Endothelial cell (in vitro differentiated cells): ENCODE measurements around the gene PTRH1. TPM values are rescaled to one million over a fixed set of nuclear protein-coding genes. Genes with fewer than 3 reads are reported as not detected.
A peak's percentile ranks its signal among the peaks of the same experiment; 100 is the strongest.

ENCODE experiments used
- DNase-seq: peaks from one replicate; pipeline ENCODE4 v3.0.0; 2021; ENCODE audit warnings: low spot score
- H3K27ac Mint-ChIP-seq: one replicate; pipeline ENCODE4 v1.8.0; 2021; ENCODE audit warnings: mixed read lengths, inconsistent platforms; ENCODE audit not compliant: unreplicated experiment
- H3K27me3 Mint-ChIP-seq: one replicate; pipeline ENCODE4 v1.8.0; 2021; ENCODE audit warnings: mild to moderate bottlenecking, moderate library complexity, mixed read lengths, inconsistent platforms; ENCODE audit not compliant: unreplicated experiment
- H3K36me3 Mint-ChIP-seq: one replicate; pipeline ENCODE4 v1.8.0; 2021; ENCODE audit warnings: mild to moderate bottlenecking, low read depth, mixed read lengths, inconsistent platforms; ENCODE audit not compliant: unreplicated experiment
- H3K4me1 Mint-ChIP-seq: one replicate; pipeline ENCODE4 v1.8.0; 2021; ENCODE audit warnings: mild to moderate bottlenecking, mixed read lengths, inconsistent platforms; ENCODE audit not compliant: unreplicated experiment
- H3K4me3 Mint-ChIP-seq: one replicate; pipeline ENCODE4 v1.8.0; 2021; ENCODE audit warnings: mild to moderate bottlenecking, mixed read lengths, inconsistent platforms; ENCODE audit not compliant: unreplicated experiment
- H3K9me3 Mint-ChIP-seq: one replicate; pipeline ENCODE4 v1.8.0; 2021; ENCODE audit warnings: mixed read lengths, inconsistent platforms; ENCODE audit not compliant: unreplicated experiment
- total RNA-seq: library from RNA; stranded (reverse); fragmentation: NEBNext Ultra II Directional; extraction: Animal tissue kit (Norgen Biotek cat#: 25700); gene quantifications from one replicate; pipeline ENCODE4 v1.2.1, GENCODE V29; 2021; ENCODE audit not compliant: unreplicated experiment
- TF ChIP-seq, protein P1 (sequence below): fragments of 200-600 bp; sonication (generic); IDR thresholded peaks from one replicate; pipeline ENCODE4 v1.5.0; 2021; ENCODE audit warnings: antibody characterized with exemption; ENCODE audit not compliant: unreplicated experiment

Gene PTRH1
- total RNA-seq, 1 donor from 2014 or later = 15.3 TPM

DNA sequence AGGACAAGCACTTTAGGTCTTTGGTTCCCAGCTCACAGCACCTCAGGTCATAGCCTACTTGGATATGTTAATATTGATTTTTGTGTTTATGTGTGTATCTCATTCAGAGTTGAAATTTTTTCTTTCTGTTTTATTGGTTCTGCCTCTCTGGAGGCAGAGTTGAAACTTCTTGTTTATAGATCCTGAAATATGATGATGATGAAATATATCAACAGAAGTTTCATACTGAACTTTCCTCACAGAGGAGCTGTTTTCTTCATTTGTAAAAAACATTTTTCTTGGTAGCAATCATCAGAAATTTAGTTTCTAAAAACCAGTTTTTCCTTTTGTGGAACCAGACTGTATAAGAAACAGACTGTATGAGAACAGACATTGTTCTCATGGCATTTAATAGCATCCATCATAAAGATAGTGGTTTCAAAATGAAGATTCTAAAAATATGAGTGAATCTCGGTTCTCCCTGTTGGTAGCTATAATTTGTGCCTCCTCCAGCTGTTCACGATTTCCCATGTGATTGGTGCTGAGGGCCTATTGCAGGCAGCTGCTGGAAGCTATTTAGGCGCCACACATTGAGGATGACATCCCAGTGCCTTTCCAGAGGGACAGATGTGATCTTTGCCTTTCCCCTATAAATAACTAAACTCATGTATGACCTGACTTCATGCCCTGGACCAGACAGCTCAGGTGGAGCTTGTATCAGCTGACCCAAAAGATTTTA, 48.2 kb downstream of the PTRH1 start:
- Mint-ChIP-seq H3K27me3 (no peaks in the 10 kb centered on the region), H3K9me3 (no peaks in the 10 kb centered on the region), H3K27ac (no peak overlapping the region), H3K4me3 (no peak overlapping the region), H3K4me1 (no peaks in the 10 kb centered on the region), H3K36me3 (peaks cover 49% of the 10 kb centered on the region)
- TF ChIP-seq, protein P1, sequence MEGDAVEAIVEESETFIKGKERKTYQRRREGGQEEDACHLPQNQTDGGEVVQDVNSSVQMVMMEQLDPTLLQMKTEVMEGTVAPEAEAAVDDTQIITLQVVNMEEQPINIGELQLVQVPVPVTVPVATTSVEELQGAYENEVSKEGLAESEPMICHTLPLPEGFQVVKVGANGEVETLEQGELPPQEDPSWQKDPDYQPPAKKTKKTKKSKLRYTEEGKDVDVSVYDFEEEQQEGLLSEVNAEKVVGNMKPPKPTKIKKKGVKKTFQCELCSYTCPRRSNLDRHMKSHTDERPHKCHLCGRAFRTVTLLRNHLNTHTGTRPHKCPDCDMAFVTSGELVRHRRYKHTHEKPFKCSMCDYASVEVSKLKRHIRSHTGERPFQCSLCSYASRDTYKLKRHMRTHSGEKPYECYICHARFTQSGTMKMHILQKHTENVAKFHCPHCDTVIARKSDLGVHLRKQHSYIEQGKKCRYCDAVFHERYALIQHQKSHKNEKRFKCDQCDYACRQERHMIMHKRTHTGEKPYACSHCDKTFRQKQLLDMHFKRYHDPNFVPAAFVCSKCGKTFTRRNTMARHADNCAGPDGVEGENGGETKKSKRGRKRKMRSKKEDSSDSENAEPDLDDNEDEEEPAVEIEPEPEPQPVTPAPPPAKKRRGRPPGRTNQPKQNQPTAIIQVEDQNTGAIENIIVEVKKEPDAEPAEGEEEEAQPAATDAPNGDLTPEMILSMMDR = no peak
- no peak for DNase-seq

DNA sequence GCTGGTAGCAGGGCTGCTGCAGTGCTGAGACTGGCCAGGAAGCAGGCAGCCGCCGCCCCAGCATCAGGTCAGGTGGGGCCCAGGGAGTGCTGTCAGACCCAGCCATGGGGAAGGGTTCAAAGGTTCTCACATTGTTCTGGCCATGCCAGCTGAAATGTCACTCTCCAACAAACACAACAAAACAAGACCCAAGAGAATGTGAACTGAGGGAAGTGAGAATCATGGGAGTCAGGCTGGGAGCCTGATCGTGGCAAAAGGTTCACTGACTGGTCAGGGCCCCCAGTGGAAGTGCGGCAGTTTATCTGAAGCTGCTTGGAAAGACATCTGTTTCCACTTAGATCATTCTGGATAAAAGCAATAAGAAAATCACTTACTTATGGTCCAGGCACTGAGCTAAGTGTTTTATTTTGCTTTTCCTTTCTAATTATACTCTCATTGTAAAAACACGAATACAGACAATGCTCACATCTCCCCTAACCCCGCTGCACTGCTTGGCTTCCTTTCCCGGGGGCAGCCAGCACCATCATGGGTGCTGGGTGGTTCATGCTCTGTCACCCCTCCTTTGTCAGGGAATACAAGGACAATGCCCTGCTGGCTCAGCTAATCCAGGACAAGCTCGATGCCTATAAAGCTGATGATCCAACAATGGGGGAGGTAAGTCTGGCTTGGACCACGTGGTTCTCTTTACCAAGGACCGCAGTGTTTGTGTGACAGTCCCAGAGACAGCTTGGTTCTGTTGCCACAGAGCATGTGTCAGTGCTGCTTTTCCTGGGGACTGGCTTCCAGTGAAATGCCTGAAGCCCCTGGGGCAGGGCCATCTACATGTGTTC, 50.6 kb downstream of the PTRH1 start:
- no peak for DNase-seq
- H3K4me1 Mint-ChIP-seq = no peaks in the 10 kb centered on the region
- peaks cover 53% of the 10 kb centered on the region for H3K36me3 Mint-ChIP-seq
- H3K4me3 Mint-ChIP-seq = peak overlapping the region; percentile 22
- H3K27me3 Mint-ChIP-seq = no peaks in the 10 kb centered on the region
- peak overlapping the region; percentile 71 for H3K27ac Mint-ChIP-seq
- TF ChIP-seq, protein P1 = no peak
- no peaks in the 10 kb centered on the region for H3K9me3 Mint-ChIP-seq

DNA sequence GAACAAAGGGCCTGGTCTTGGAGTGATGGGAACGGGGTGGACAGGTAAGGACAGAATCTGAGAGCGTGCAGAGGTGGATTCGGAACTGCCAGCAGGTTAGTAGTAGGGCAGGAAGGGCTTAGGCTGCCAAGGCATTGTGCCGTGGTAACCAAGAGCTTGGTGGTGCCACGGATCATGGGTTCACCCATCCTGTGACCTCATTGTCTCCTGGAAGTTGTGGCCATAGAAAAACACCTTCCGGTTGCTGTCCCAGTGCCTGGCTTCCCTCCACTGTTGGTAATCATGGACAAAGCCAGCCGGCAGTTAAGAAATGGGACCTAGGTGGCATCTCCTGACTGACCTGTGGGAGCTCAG, 51.2 kb downstream of the PTRH1 start:
- no peaks in the 10 kb centered on the region for H3K27me3 Mint-ChIP-seq
- no peaks in the 10 kb centered on the region for H3K9me3 Mint-ChIP-seq
- peaks cover 56% of the 10 kb centered on the region for H3K36me3 Mint-ChIP-seq

More for the DNA sequence above, 51.2 kb downstream of the PTRH1 start:
- Mint-ChIP-seq H3K27ac (peak overlapping the region; percentile 71), H3K4me3 (peak overlapping the region; percentile 71), H3K4me1 (no peaks in the 10 kb centered on the region)
- TF ChIP-seq, protein P1 = no peak
- no peak for DNase-seq

Other genes with a start within 250 kb of the PTRH1 start
- gene STXBP1, start 103.4 kb downstream of the PTRH1 start, total RNA-seq = 113 TPM
- gene CFAP157, start 8.7 kb downstream of the PTRH1 start, total RNA-seq = 0.85 TPM
- gene TTC16, start 416 bp upstream of the PTRH1 start, total RNA-seq = 0.08 TPM
- 29.1 TPM for gene TOR2A, start 19.6 kb upstream of the PTRH1 start, total RNA-seq
- 137 TPM for gene SH2D3C, start 63.0 kb upstream of the PTRH1 start, total RNA-seq
- 188 TPM for gene CDK9, start 70.4 kb upstream of the PTRH1 start, total RNA-seq
- gene FPGS, start 87.2 kb upstream of the PTRH1 start, total RNA-seq = 51.3 TPM
- 113 TPM for gene ENG, start 139.0 kb upstream of the PTRH1 start, total RNA-seq
- gene AK1, start 162.0 kb upstream of the PTRH1 start, total RNA-seq = 63.3 TPM
- gene ST6GALNAC6, start 183.9 kb upstream of the PTRH1 start, total RNA-seq = 80.0 TPM
- gene ST6GALNAC4, start 201.4 kb upstream of the PTRH1 start, total RNA-seq = 25.0 TPM
- 2.4 TPM for gene PIP5KL1, start 215.1 kb upstream of the PTRH1 start, total RNA-seq
- gene DPM2, start 222.2 kb upstream of the PTRH1 start, total RNA-seq = 31.5 TPM